Vagina (tissue), 2 donors: ENCODE results near the gene ANXA2.

Source experiments
- CTCF ChIP-seq, 3 experiments: fragments of 450-650 bp in 2 of 3; fragments of 200-600 bp in 1 of 3; sonication (generic) in 1 of 3; IDR thresholded peaks; one replicate each; pipeline ENCODE4 v1.5.1; 2017 to 2019; ENCODE audit warnings: antibody characterized with exemption in 3 of 3, mild to moderate bottlenecking in 2 of 3, moderate library complexity in 2 of 3
- POLR2A ChIP-seq, 2 donors: fragments of 450-650 bp; IDR thresholded peaks; one replicate each; pipeline ENCODE4 v1.6.1; 2017; ENCODE audit warnings: antibody characterized with exemption in 2 of 2, mild to moderate bottlenecking in 2 of 2, moderate library complexity in 2 of 2
- POLR2AphosphoS5 ChIP-seq, 2 donors: sonication (generic); formaldehyde crosslinking; IDR thresholded peaks; one replicate each; pipeline ENCODE4 v1.9.0; 2017; ENCODE audit warnings: antibody characterized with exemption in 2 of 2, mild to moderate bottlenecking in 2 of 2, low read depth in 1 of 2; ENCODE audit not compliant: insufficient read depth in 1 of 2

GRCh38 chr15:60343221-60343970 is 54.4 kb downstream of the ANXA2 start:
- no peak for TF ChIP-seq CTCF (IDR thresholded peaks at IDR 0.05)
- no peak for TF ChIP-seq POLR2A (IDR thresholded peaks at IDR 0.05)
- TF ChIP-seq POLR2AphosphoS5 (IDR thresholded peaks at IDR 0.05; ENCODE audit: insufficient read depth in 1 of 2, low read depth in 1 of 2): no peak
